PC-9 (cell line): Measurements from ENCODE around the gene PLA2G1B.
"Not testable (repeated sequence)": the region's sequence is repeated elsewhere in the genome, so short reads cannot be mapped to it uniquely, and the experiment has no call there.

Experiments used
- CTCF ChIP-seq: fragments of 200-600 bp; sonication (generic); conservative IDR thresholded peaks from 2 replicates; pipeline ENCODE4 v1.6.1; 2017; ENCODE audit warnings: mixed run types, antibody characterized with exemption, mild to moderate bottlenecking, moderate library complexity
- EZH2 ChIP-seq: fragments of 200-600 bp; sonication (generic); IDR thresholded peaks from 2 replicates; pipeline ENCODE4 v1.8.0; 2017; ENCODE audit warnings: antibody characterized with exemption, low read depth

GRCh38 chr12:120336392-120336791 is 8.8 kb upstream of the PLA2G1B start:
- not testable (repeated sequence) for TF ChIP-seq CTCF, EZH2
